ENCODE results near the gene RTBDN. TPM values are rescaled to one million over a fixed set of nuclear protein-coding genes. Genes with fewer than 3 reads are reported as not detected.

Gene RTBDN
- total and polyA plus RNA-seq, 2 of the 8 experiments (the other 6 are each of a cell fraction or from before 2014, with no cell fraction given), result 4.0 to 4.8 TPM

- TF ChIP-seq POLR2AphosphoS5 (IDR thresholded peaks at IDR 0.05; ENCODE audit: low read depth, low read length) (no peak), HDAC2 (IDR thresholded peaks at IDR 0.05; ENCODE audit: borderline replicate concordance in 1 of 2, low read depth in 2 of 2, low read length in 2 of 2) (no peak), SIRT6 (IDR thresholded peaks at IDR 0.05; ENCODE audit: low read length) (no peak), CHD7 (IDR thresholded peaks at IDR 0.05; ENCODE audit: insufficient replicate concordance, low read length) (no peak), TAF1 (IDR thresholded peaks at IDR 0.05; ENCODE audit: low read depth, low read length) (no peak), PHF8 (conservative IDR thresholded peaks at IDR 0.05; ENCODE audit: low read depth, low read length) (no peak), CHD2 (IDR thresholded peaks at IDR 0.05; ENCODE audit: low read length) (no peak), CHD1 (IDR thresholded peaks at IDR 0.05; ENCODE audit: low read depth, low read length) (no peak)
Measured at GRCh38 chr19:12828494-12828893, 5.9 kb downstream of the RTBDN start (continued).

Data from H1 (cell line).